ENCODE measurements around the gene KCNT1. TPM values are rescaled to one million over a fixed set of nuclear protein-coding genes. Genes with fewer than 3 reads are reported as not detected.

KCNT1 gene
- total RNA-seq, 1 experiment from 2014 or later, result not detected

GRCh38 chr9:135673941-135674340 lies 28.0 kb upstream of the KCNT1 start:
- H3K4me1 ChIP-seq (replicated peaks; ENCODE audit: insufficient read depth), result no peaks in the 10 kb centered on the region

GRCh38 chr9:135674977-135675376 lies 27.0 kb upstream of the KCNT1 start:
- H3K4me1 ChIP-seq (replicated peaks; ENCODE audit: insufficient read depth), result no peaks in the 10 kb centered on the region
- H3K9me3 ChIP-seq (ENCODE audit: insufficient read depth, low read depth), result no peaks in the 10 kb centered on the region
- H3K27me3 ChIP-seq (ENCODE audit: insufficient read depth, low read depth), result peaks cover 77% of the 10 kb centered on the region
- POLR2A ChIA-PET (ENCODE audit: unreplicated experiment), result no interaction called here
- H3K79me2 ChIP-seq (ENCODE audit: low read depth), result no peaks in the 10 kb centered on the region
- no peaks in the 10 kb centered on the region for H3K36me3 ChIP-seq (ENCODE audit: low read depth)
- CTCF ChIA-PET, result no interaction called here
- no peak overlapping the region for H3K4me2 ChIP-seq
- no peak for DNase-seq
- TF ChIP-seq EZH2 (IDR thresholded peaks at IDR 0.05; ENCODE audit: low read depth) (no peak), CTCF (conservative IDR thresholded peaks at IDR 0.05) (no peak)
- no peak overlapping the region for H2AFZ ChIP-seq
- no peaks in the 10 kb centered on the region for H3K9me2 ChIP-seq (ENCODE audit: insufficient read depth)
- no peaks in the 10 kb centered on the region for H4K20me1 ChIP-seq (ENCODE audit: insufficient read depth)
- no TSS peak for BruUV-seq (replicated peaks)
- intact Hi-C loops (cut with micrococcal nuclease; ENCODE audit: unreplicated experiment), result no loop called here
- H3K27ac ChIP-seq, result no peak overlapping the region
- H3K4me3 ChIP-seq, result no peak overlapping the region
- H3F3A ChIP-seq (ENCODE audit: insufficient read depth, low read depth), result no peaks in the 10 kb centered on the region

More at GRCh38 chr9:135673941-135674340, 28.0 kb upstream of the KCNT1 start:
- CTCF ChIA-PET, result no interaction called here
- no peak for DNase-seq
- H3K4me3 ChIP-seq, result no peak overlapping the region
- intact Hi-C loops (cut with micrococcal nuclease; ENCODE audit: unreplicated experiment), result no loop called here
- no peak overlapping the region for H3K4me2 ChIP-seq
- TF ChIP-seq CTCF (conservative IDR thresholded peaks at IDR 0.05), result no peak
- no peak for TF ChIP-seq EZH2 (IDR thresholded peaks at IDR 0.05; ENCODE audit: low read depth)
- POLR2A ChIA-PET (ENCODE audit: unreplicated experiment), result no interaction called here
- H3K9me2 ChIP-seq (ENCODE audit: insufficient read depth), result no peaks in the 10 kb centered on the region
- H3K36me3 ChIP-seq (ENCODE audit: low read depth), result no peaks in the 10 kb centered on the region
- H3K27ac ChIP-seq, result no peak overlapping the region
- no peaks in the 10 kb centered on the region for H3K9me3 ChIP-seq (ENCODE audit: insufficient read depth, low read depth)
- H2AFZ ChIP-seq, result no peak overlapping the region
- H4K20me1 ChIP-seq (ENCODE audit: insufficient read depth), result no peaks in the 10 kb centered on the region
- peaks cover 87% of the 10 kb centered on the region for H3K27me3 ChIP-seq (ENCODE audit: insufficient read depth, low read depth)
- BruUV-seq (replicated peaks), result no TSS peak
- no peaks in the 10 kb centered on the region for H3F3A ChIP-seq (ENCODE audit: insufficient read depth, low read depth)
- H3K79me2 ChIP-seq (ENCODE audit: low read depth), result no peaks in the 10 kb centered on the region

GRCh38 chr9:135676891-135677290 lies 25.1 kb upstream of the KCNT1 start:
- no peak for DNase-seq
- H3K27me3 ChIP-seq (ENCODE audit: insufficient read depth, low read depth), result peaks cover 72% of the 10 kb centered on the region
- no TSS peak for BruUV-seq (replicated peaks)
- ChIA-PET CTCF (no interaction called here), POLR2A (ENCODE audit: unreplicated experiment) (no interaction called here)
- intact Hi-C loops (cut with micrococcal nuclease; ENCODE audit: unreplicated experiment), result no loop called here
- no peak overlapping the region for H3K4me2 ChIP-seq
- no peak overlapping the region for H3K4me3 ChIP-seq
- H4K20me1 ChIP-seq (ENCODE audit: insufficient read depth), result no peaks in the 10 kb centered on the region
- no peaks in the 10 kb centered on the region for H3F3A ChIP-seq (ENCODE audit: insufficient read depth, low read depth)
- no peaks in the 10 kb centered on the region for H3K9me2 ChIP-seq (ENCODE audit: insufficient read depth)
- H3K79me2 ChIP-seq (ENCODE audit: low read depth), result no peaks in the 10 kb centered on the region
- no peaks in the 10 kb centered on the region for H3K9me3 ChIP-seq (ENCODE audit: insufficient read depth, low read depth)
- H3K4me1 ChIP-seq (replicated peaks; ENCODE audit: insufficient read depth), result no peaks in the 10 kb centered on the region
- TF ChIP-seq CTCF (conservative IDR thresholded peaks at IDR 0.05), result no peak
- no peak for TF ChIP-seq EZH2 (IDR thresholded peaks at IDR 0.05; ENCODE audit: low read depth)
- no peaks in the 10 kb centered on the region for H3K36me3 ChIP-seq (ENCODE audit: low read depth)
- no peak overlapping the region for H2AFZ ChIP-seq
- no peak overlapping the region for H3K27ac ChIP-seq
